HEK293 (cell line): ENCODE results near the gene PRMT2.

Source experiments
- BCL11B ChIP-seq: fragments of 450-650 bp; formaldehyde crosslinking; IDR thresholded peaks from 2 replicates; pipeline ENCODE4 v1.5.1; 2016; ENCODE audit warnings: low read depth, missing biosample characterization, missing genetic modification characterization
- ELK4 ChIP-seq: IDR thresholded peaks from 2 replicates; pipeline ENCODE4 v1.6.1; 2011; ENCODE audit warnings: mild to moderate bottlenecking, low read depth, low read length, borderline replicate concordance
- FEZF1 ChIP-seq: fragments of 450-650 bp; formaldehyde crosslinking; IDR thresholded peaks from 2 replicates; pipeline ENCODE4 v1.5.1; 2016; ENCODE audit warnings: missing biosample characterization, missing genetic modification characterization
- KLF8 ChIP-seq: fragments of 450-650 bp; formaldehyde crosslinking; IDR thresholded peaks from 2 replicates; pipeline ENCODE4 v1.5.1; 2016; ENCODE audit warnings: missing biosample characterization, missing genetic modification characterization
- WT1 ChIP-seq: fragments of 450-650 bp; formaldehyde crosslinking; IDR thresholded peaks from 2 replicates; pipeline ENCODE4 v1.5.1; 2016; ENCODE audit warnings: missing biosample characterization, missing genetic modification characterization
- ZBTB17 ChIP-seq: fragments of 450-650 bp; formaldehyde crosslinking; IDR thresholded peaks from 2 replicates; pipeline ENCODE4 v1.5.1; 2016; ENCODE audit warnings: missing biosample characterization, missing genetic modification characterization
- ZBTB20 ChIP-seq: fragments of 450-650 bp; formaldehyde crosslinking; IDR thresholded peaks from 2 replicates; pipeline ENCODE4 v1.5.1; 2016; ENCODE audit warnings: missing biosample characterization, missing genetic modification characterization
- ZBTB8A ChIP-seq: fragments of 450-650 bp; formaldehyde crosslinking; IDR thresholded peaks from 2 replicates; pipeline ENCODE4 v1.5.1; 2016; ENCODE audit warnings: missing biosample characterization, missing genetic modification characterization
- ZNF138 ChIP-seq: fragments of 450-650 bp; formaldehyde crosslinking; IDR thresholded peaks from 2 replicates; pipeline ENCODE4 v1.5.1; 2016; ENCODE audit warnings: missing biosample characterization, missing genetic modification characterization, borderline replicate concordance
- ZNF202 ChIP-seq: fragments of 450-650 bp; formaldehyde crosslinking; IDR thresholded peaks from 2 replicates; pipeline ENCODE4 v1.5.1; 2016; ENCODE audit warnings: missing biosample characterization, missing genetic modification characterization, borderline replicate concordance
- ZNF26 ChIP-seq: fragments of 450-650 bp; formaldehyde crosslinking; IDR thresholded peaks from 2 replicates; pipeline ENCODE4 v1.5.1; 2016; ENCODE audit warnings: missing biosample characterization, missing genetic modification characterization
- ZNF280C ChIP-seq: fragments of 450-650 bp; formaldehyde crosslinking; IDR thresholded peaks from 2 replicates; pipeline ENCODE4 v1.5.1; 2016; ENCODE audit warnings: missing biosample characterization, missing genetic modification characterization
- ZNF311 ChIP-seq: fragments of 450-650 bp; formaldehyde crosslinking; IDR thresholded peaks from 2 replicates; pipeline ENCODE4 v1.5.1; 2017; ENCODE audit warnings: missing biosample characterization, missing genetic modification characterization, borderline replicate concordance
- ZNF341 ChIP-seq: fragments of 450-650 bp; formaldehyde crosslinking; IDR thresholded peaks from 2 replicates; pipeline ENCODE4; 2016; ENCODE audit warnings: low read depth, missing biosample characterization, missing genetic modification characterization
- ZNF362 ChIP-seq: fragments of 450-650 bp; formaldehyde crosslinking; IDR thresholded peaks from 2 replicates; pipeline ENCODE4 v1.5.1; 2016; ENCODE audit warnings: missing biosample characterization, missing genetic modification characterization
- ZNF600 ChIP-seq: fragments of 450-650 bp; formaldehyde crosslinking; IDR thresholded peaks from 2 replicates; pipeline ENCODE4 v1.5.1; 2016; ENCODE audit warnings: missing biosample characterization, missing genetic modification characterization
- ZNF621 ChIP-seq: fragments of 450-650 bp; formaldehyde crosslinking; IDR thresholded peaks from 2 replicates; pipeline ENCODE4 v1.5.1; 2017; ENCODE audit warnings: missing biosample characterization, missing genetic modification characterization
- ZNF623 ChIP-seq: fragments of 450-650 bp; formaldehyde crosslinking; IDR thresholded peaks from 2 replicates; pipeline ENCODE4 v1.5.1; 2016; ENCODE audit warnings: missing biosample characterization, missing genetic modification characterization
- ZNF624 ChIP-seq: fragments of 450-650 bp; formaldehyde crosslinking; IDR thresholded peaks from 2 replicates; pipeline ENCODE4 v1.5.1; 2017; ENCODE audit warnings: missing biosample characterization, missing genetic modification characterization
- ZNF629 ChIP-seq: fragments of 450-650 bp; formaldehyde crosslinking; IDR thresholded peaks from 2 replicates; pipeline ENCODE4 v1.5.1; 2017; ENCODE audit warnings: missing biosample characterization, missing genetic modification characterization
- ZNF639 ChIP-seq: fragments of 450-650 bp; formaldehyde crosslinking; IDR thresholded peaks from 2 replicates; pipeline ENCODE4 v1.5.1; 2016; ENCODE audit warnings: missing biosample characterization, missing genetic modification characterization
- ZNF677 ChIP-seq: fragments of 450-650 bp; IDR thresholded peaks from 2 replicates; pipeline ENCODE4 v1.5.0; 2018; ENCODE audit warnings: missing biosample characterization, mild to moderate bottlenecking, missing genetic modification characterization, moderate library complexity
- ZNF768 ChIP-seq: fragments of 450-650 bp; formaldehyde crosslinking; IDR thresholded peaks from 2 replicates; pipeline ENCODE4 v1.5.1; 2018; ENCODE audit warnings: missing biosample characterization, mild to moderate bottlenecking, missing genetic modification characterization
- ZNF776 ChIP-seq: fragments of 450-650 bp; formaldehyde crosslinking; IDR thresholded peaks from 2 replicates; pipeline ENCODE4 v1.5.0; 2017; ENCODE audit warnings: missing biosample characterization, missing genetic modification characterization, borderline replicate concordance
- ZNF792 ChIP-seq: fragments of 450-650 bp; formaldehyde crosslinking; IDR thresholded peaks from 2 replicates; pipeline ENCODE4 v1.5.1; 2016; ENCODE audit warnings: missing biosample characterization, missing genetic modification characterization
- ZSCAN4 ChIP-seq: fragments of 450-650 bp; formaldehyde crosslinking; IDR thresholded peaks from 2 replicates; pipeline ENCODE4 v1.5.1; 2017; ENCODE audit warnings: missing biosample characterization, missing genetic modification characterization

The PRMT2 gene

GRCh38 chr21:46666941-46667740 is 31.7 kb downstream of the PRMT2 start (continued):
- TF ChIP-seq ELK4 (no peak), ZNF280C (no peak), ZNF138 (tag by site-specific recombination) (no peak), BCL11B (tag by site-specific recombination) (0 out of 2 replicates have a peak, but pooled peaks have one; percentile 7), ZNF623 (no peak), ZNF621 (tag by site-specific recombination) (no peak), FEZF1 (tag by site-specific recombination) (peak; percentile 85), ZBTB20 (peak; percentile 90), KLF8 (tag by site-specific recombination) (0 out of 2 replicates have a peak, but pooled peaks have one; percentile 32), ZSCAN4 (tag by site-specific recombination) (no peak), ZNF677 (tag by site-specific recombination) (peak; percentile 48; the same call in 1 of the 2 replicates), WT1 (no peak), ZNF341 (tag by site-specific recombination) (no peak), ZNF792 (tag by site-specific recombination) (no peak), ZNF600 (tag by site-specific recombination) (peak; percentile 7; the same call in 1 of the 2 replicates), ZNF768 (no peak), ZBTB8A (peak; percentile 98), ZNF26 (no peak), ZBTB17 (peak; percentile 48), ZNF311 (tag by site-specific recombination) (no peak), ZNF362 (tag by site-specific recombination) (no peak), ZNF624 (tag by site-specific recombination) (no peak), ZNF776 (tag by site-specific recombination) (no peak), ZNF202 (tag by site-specific recombination) (no peak), ZNF629 (tag by site-specific recombination) (0 out of 2 replicates have a peak, but pooled peaks have one; percentile 14), ZNF639 (tag by site-specific recombination) (0 out of 2 replicates have a peak, but pooled peaks have one; percentile 10)
